Measurements from ENCODE around the gene DCTPP1. TPM values are rescaled to one million over a fixed set of nuclear protein-coding genes. Genes with fewer than 3 reads are reported as not detected.

DCTPP1 gene
- total and polyA plus RNA-seq, 9 of the 15 experiments (the other 6 are each of a cell fraction or from before 2014, with no cell fraction given), result 45.0 to 132 (median 80.6) TPM

DNA sequence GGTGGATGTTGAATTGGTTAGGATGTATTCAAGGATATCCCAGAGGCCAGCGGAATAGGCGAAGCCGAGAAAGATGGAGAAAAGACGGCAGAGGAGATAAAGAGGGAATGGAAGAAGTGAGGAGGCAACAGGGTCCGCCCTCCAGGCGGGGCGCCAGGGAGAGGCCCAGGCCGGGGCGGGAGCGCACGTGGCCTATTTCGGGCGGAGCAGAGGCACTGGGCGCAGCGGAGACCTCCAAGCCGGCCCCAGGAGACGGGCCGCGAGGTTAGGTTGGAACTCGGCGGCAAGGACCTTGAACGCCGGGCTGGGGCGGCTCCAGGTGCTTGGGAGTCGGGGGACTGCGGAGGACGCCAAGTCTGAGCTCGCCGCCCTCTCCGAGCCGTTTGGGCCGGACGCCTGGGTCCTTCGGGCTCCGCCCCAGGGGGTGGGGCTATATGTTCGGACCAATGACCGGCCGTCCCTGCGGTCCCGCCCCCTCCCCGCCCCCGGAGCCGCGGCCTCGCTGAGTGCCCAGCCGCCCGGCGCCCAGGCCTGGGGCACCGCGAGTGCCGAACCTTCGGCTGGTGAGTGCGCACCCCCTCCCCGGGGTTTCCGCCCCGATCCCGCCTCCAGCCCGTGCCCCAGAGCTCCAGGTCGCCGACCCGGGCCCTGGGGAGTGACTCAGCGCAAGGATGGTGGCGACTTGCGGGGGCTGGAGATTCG lies 22.6 kb downstream of the DCTPP1 start, which contains the start of gene ZNF771 (continued):
- TF ChIP-seq SIRT6 (IDR thresholded peaks at IDR 0.05; ENCODE audit: low read depth, low read length), result no peak
- no peak for TF ChIP-seq ZNF695 (CRISPR knock-in tag; IDR thresholded peaks at IDR 0.05)
- TF ChIP-seq CBX1 (IDR thresholded peaks at IDR 0.05; ENCODE audit: low read depth), result peak; percentile 36; the same call in 1 of the 2 replicates
- no peak for TF ChIP-seq HDAC6 (IDR thresholded peaks at IDR 0.05; ENCODE audit: low read depth, low read length)
- TF ChIP-seq, protein P1, sequence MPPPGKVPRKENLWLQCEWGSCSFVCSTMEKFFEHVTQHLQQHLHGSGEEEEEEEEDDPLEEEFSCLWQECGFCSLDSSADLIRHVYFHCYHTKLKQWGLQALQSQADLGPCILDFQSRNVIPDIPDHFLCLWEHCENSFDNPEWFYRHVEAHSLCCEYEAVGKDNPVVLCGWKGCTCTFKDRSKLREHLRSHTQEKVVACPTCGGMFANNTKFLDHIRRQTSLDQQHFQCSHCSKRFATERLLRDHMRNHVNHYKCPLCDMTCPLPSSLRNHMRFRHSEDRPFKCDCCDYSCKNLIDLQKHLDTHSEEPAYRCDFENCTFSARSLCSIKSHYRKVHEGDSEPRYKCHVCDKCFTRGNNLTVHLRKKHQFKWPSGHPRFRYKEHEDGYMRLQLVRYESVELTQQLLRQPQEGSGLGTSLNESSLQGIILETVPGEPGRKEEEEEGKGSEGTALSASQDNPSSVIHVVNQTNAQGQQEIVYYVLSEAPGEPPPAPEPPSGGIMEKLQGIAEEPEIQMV (tag; conservative IDR thresholded peaks at IDR 0.05; ENCODE audit: low read depth), result no peak
- TF ChIP-seq IFI16 (CRISPR knock-in tag; IDR thresholded peaks at IDR 0.05), result no peak
- TF ChIP-seq ZKSCAN3 (CRISPR knock-in tag; IDR thresholded peaks at IDR 0.05), result no peak
- TF ChIP-seq CBX3 (IDR thresholded peaks at IDR 0.05; ENCODE audit: borderline replicate concordance in 1 of 2, low read length in 2 of 2), result no peak
- no peak for TF ChIP-seq CREB3 (tag; conservative IDR thresholded peaks at IDR 0.05; ENCODE audit: low read depth)
- TF ChIP-seq TEAD2 (tag; IDR thresholded peaks at IDR 0.05), result no peak
- TF ChIP-seq ATF4 (CRISPR knock-in tag; IDR thresholded peaks at IDR 0.05), result 0 out of 2 replicates have a peak, but pooled peaks have one; percentile 14
- TF ChIP-seq ZNF217 (CRISPR knock-in tag; IDR thresholded peaks at IDR 0.05), result no peak
- TF ChIP-seq NR4A1 (CRISPR knock-in tag; IDR thresholded peaks at IDR 0.05), result no peak
- no peak for TF ChIP-seq NR4A1 (tag; IDR thresholded peaks at IDR 0.05)
- no peak for TF ChIP-seq ZSCAN32 (CRISPR knock-in tag; IDR thresholded peaks at IDR 0.05)
- peak; percentile 65; the same call in 1 of the 2 replicates for TF ChIP-seq ETV5 (CRISPR knock-in tag; IDR thresholded peaks at IDR 0.05; ENCODE audit: low read depth)
- TF ChIP-seq ILF3 (IDR thresholded peaks at IDR 0.05; ENCODE audit: borderline replicate concordance), result no peak
- TF ChIP-seq, protein P2, sequence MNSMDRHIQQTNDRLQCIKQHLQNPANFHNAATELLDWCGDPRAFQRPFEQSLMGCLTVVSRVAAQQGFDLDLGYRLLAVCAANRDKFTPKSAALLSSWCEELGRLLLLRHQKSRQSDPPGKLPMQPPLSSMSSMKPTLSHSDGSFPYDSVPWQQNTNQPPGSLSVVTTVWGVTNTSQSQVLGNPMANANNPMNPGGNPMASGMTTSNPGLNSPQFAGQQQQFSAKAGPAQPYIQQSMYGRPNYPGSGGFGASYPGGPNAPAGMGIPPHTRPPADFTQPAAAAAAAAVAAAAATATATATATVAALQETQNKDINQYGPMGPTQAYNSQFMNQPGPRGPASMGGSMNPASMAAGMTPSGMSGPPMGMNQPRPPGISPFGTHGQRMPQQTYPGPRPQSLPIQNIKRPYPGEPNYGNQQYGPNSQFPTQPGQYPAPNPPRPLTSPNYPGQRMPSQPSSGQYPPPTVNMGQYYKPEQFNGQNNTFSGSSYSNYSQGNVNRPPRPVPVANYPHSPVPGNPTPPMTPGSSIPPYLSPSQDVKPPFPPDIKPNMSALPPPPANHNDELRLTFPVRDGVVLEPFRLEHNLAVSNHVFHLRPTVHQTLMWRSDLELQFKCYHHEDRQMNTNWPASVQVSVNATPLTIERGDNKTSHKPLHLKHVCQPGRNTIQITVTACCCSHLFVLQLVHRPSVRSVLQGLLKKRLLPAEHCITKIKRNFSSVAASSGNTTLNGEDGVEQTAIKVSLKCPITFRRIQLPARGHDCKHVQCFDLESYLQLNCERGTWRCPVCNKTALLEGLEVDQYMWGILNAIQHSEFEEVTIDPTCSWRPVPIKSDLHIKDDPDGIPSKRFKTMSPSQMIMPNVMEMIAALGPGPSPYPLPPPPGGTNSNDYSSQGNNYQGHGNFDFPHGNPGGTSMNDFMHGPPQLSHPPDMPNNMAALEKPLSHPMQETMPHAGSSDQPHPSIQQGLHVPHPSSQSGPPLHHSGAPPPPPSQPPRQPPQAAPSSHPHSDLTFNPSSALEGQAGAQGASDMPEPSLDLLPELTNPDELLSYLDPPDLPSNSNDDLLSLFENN (IDR thresholded peaks at IDR 0.05; ENCODE audit: low read depth in 2 of 2, low read length in 2 of 2), result no peak
- TF ChIP-seq TAF7 (tag; IDR thresholded peaks at IDR 0.05), result no peak
- TF ChIP-seq GTF2A2 (tag; IDR thresholded peaks at IDR 0.05), result 0 out of 2 replicates have a peak, but pooled peaks have one; percentile 41
- peak; percentile 66; the same call in 1 of the 2 replicates for TF ChIP-seq ZNF12 (CRISPR knock-in tag; IDR thresholded peaks at IDR 0.05)
- no peak for TF ChIP-seq ZNF124 (CRISPR knock-in tag; IDR thresholded peaks at IDR 0.05)

Measured in K562 (cell line).